H54 (cell line): ENCODE results near the gene MS4A2.
"Not testable (repeated sequence)": the region's sequence is repeated elsewhere in the genome, so short reads cannot be mapped to it uniquely, and the experiment has no call there.

Experiments used
- DNase-seq: peaks from one replicate; pipeline ENCODE4 v3.0.0; 2011; ENCODE audit warnings: low spot score, mixed read lengths; ENCODE audit not compliant: insufficient read length
- FAIRE-seq: peaks from 3 replicates; lab custom pipeline; 2011; peaks lifted over from hg19 to GRCh38; lab: Jason Lieb, UNC
- POLR2A ChIP-seq: IDR thresholded peaks from 2 replicates; pipeline ENCODE4 v1.6.1; 2011; ENCODE audit warnings: low read depth, mild to moderate bottlenecking, low read length

MS4A2 gene

GRCh38 chr11:60088364-60088763, at the start of gene MS4A2:
Gene MS4A2, plus strand, starts transcription at chr11:60088664. Its CDS starts 102 bp downstream, at chr11:60088766.
- TF ChIP-seq POLR2A: no peak
- DNase-seq (no peak), FAIRE-seq (no peak)

- no peak for TF ChIP-seq POLR2A
- FAIRE-seq: no peak
Measured at GRCh38 chr11:60040109-60040508, 48.4 kb upstream of the MS4A2 start, which contains the start of gene OOSP2. Gene OOSP2, plus strand, starts transcription at chr11:60040409. Its CDS starts 51 bp downstream, at chr11:60040460.

GRCh38 chr11:60050422-60050821, 38.0 kb upstream of the MS4A2 start:
- not testable (repeated sequence) for DNase-seq, FAIRE-seq

More at GRCh38 chr11:60040109-60040508, 48.4 kb upstream of the MS4A2 start, which contains the start of gene OOSP2:
- no peak for DNase-seq

- not testable (repeated sequence) for DNase-seq, FAIRE-seq
Measured at GRCh38 chr11:60050839-60051238, 37.6 kb upstream of the MS4A2 start.

- no peak for TF ChIP-seq POLR2A
- FAIRE-seq: no peak
- no peak for DNase-seq
Measured at GRCh38 chr11:60056349-60056969, 32.0 kb upstream of the MS4A2 start, which contains the start of gene MS4A3. Gene MS4A3, plus strand, starts transcription at chr11:60056665. Its CDS starts 4,496 bp downstream, at chr11:60061161.

- no peak for DNase-seq
- no peak for FAIRE-seq
- no peak for TF ChIP-seq POLR2A
Measured at GRCh38 chr11:60059052-60059451, 29.4 kb upstream of the MS4A2 start.

- no peak for TF ChIP-seq POLR2A
- DNase-seq (no peak), FAIRE-seq (no peak)
Measured at GRCh38 chr11:60059521-60060240, 28.8 kb upstream of the MS4A2 start.

- TF ChIP-seq POLR2A: no peak
- DNase-seq (no peak), FAIRE-seq (no peak)
Measured at GRCh38 chr11:60064111-60064510, 24.4 kb upstream of the MS4A2 start.

GRCh38 chr11:60065801-60066200, 22.7 kb upstream of the MS4A2 start:
- no peak for TF ChIP-seq POLR2A
- FAIRE-seq (no peak), DNase-seq (no peak)

GRCh38 chr11:60069450-60069849, 19.0 kb upstream of the MS4A2 start:
- DNase-seq (no peak), FAIRE-seq (no peak)
- no peak for TF ChIP-seq POLR2A

- not testable (repeated sequence) for DNase-seq, FAIRE-seq
Measured at GRCh38 chr11:60071644-60072043, 16.8 kb upstream of the MS4A2 start.

- FAIRE-seq (no peak), DNase-seq (no peak)
- no peak for TF ChIP-seq POLR2A
Measured at GRCh38 chr11:60077216-60077817, 11.1 kb upstream of the MS4A2 start.

- DNase-seq (no peak), FAIRE-seq (no peak)
- no peak for TF ChIP-seq POLR2A
Measured at GRCh38 chr11:60077981-60078380, 10.5 kb upstream of the MS4A2 start.

- no peak for TF ChIP-seq POLR2A
- FAIRE-seq (no peak), DNase-seq (no peak)
Measured at GRCh38 chr11:60078745-60079144, 9.7 kb upstream of the MS4A2 start.
